Psoas muscle (tissue), 8 donors: ENCODE measurements around the gene TPSAB1. TPM values are rescaled to one million over a fixed set of nuclear protein-coding genes. Genes with fewer than 3 reads are reported as not detected.

ENCODE experiments used
- ATAC-seq, 4 donors: fragments of 200-7000 bp; cut with Tn5 transposase; one replicate each; pipeline ENCODE4 v1.9.1; 2020; ENCODE audit warnings: moderate library complexity in 3 of 4, mild to moderate bottlenecking in 2 of 4
- DNase-seq, 2 donors: peaks; one replicate each; pipeline ENCODE4 v3.0.0-alpha.2; 2020
- H3K27ac ChIP-seq: fragments of 200-600 bp; one replicate; pipeline ENCODE4 v1.8.0; 2022
- H3K27me3 ChIP-seq, 3 donors: fragments of 200-600 bp in 1 of 3; one replicate each; pipeline versions ENCODE4 v1.6.1 to v1.8.0; 2013 to 2022; ENCODE audit warnings: low read length in 2 of 3, mild to moderate bottlenecking in 2 of 3, moderate library complexity in 1 of 3; ENCODE audit not compliant: insufficient read depth in 3 of 3
- H3K36me3 ChIP-seq, 2 donors: fragments of 200-600 bp in 1 of 2; one replicate each; pipeline versions ENCODE4 v1.6.1 to v1.8.0; 2013 to 2022; ENCODE audit warnings: low read depth in 1 of 2, mild to moderate bottlenecking in 1 of 2, moderate library complexity in 1 of 2; ENCODE audit not compliant: insufficient read depth in 1 of 2
- H3K4me1 ChIP-seq: fragments of 200-600 bp; one replicate; pipeline ENCODE4 v1.8.0; 2022
- H3K4me3 ChIP-seq: fragments of 200-600 bp; one replicate; pipeline ENCODE4 v1.8.0; 2022; ENCODE audit warnings: mild to moderate bottlenecking
- H3K9me3 ChIP-seq: fragments of 200-600 bp; one replicate; pipeline ENCODE4 v1.8.0; 2022
- WGBS, 3 donors: extraction: QIAGEN DNeasy Blood & Tissue Kit; methylation state at CpG; one replicate each; pipeline versions ENCODE4 v1.1.6 to v1.1.7; 2013; 5-methylcytosine and 5-hydroxymethylcytosine counted together
- intact Hi-C, 2 donors: fragments of 100-400 bp; cut with DNase I; formaldehyde crosslinking; loops; one replicate each; pipeline versions ENCODE4 v1.11.0 to v1.14.2; 2022
- polyA plus RNA-seq, 3 donors: library from polyadenylated mRNA; stranded (reverse); fragments of 200-250 nt; gene quantifications; one replicate each; pipeline ENCODE4 v1.2.3, GENCODE V29; 2013
- total RNA-seq, 4 donors: library from RNA; stranded (reverse); fragmentation: NEBNext Ultra II Directional in 2 of 4; extraction: Animal tissue kit (Norgen Biotek cat#: 25700) in 2 of 4; gene quantifications; one replicate each; pipeline versions ENCODE4 v1.2.1 to v1.2.4, GENCODE V29; 2021 to 2023
- TF ChIP-seq, protein P1 (sequence below): fragments of 200-600 bp; IDR thresholded peaks from one replicate; pipeline ENCODE4 v1.8.0; 2022; ENCODE audit warnings: antibody characterized with exemption
- donor health status: healthy with polysubstance abuse.
- donor health status: DM: no; HTN: no; CAD: no; lungs with moderate emphysema.
- donor health status: Bipolar disorder and iron deficiency.
- donor health status: healthy.
- donor health status: DM: yes; HTN: yes; CAD: no.
- donor health status: DM: no; HTN: no; CAD: no.
- donor health status: DM: no; HTN: no; CAD: no.
- donor health status: DM: yes; HTN: yes; CAD: no.

The TPSAB1 gene
- total and polyA plus RNA-seq, 7 donors, result 1.3 to 8.9 (median 4.0) TPM

DNA sequence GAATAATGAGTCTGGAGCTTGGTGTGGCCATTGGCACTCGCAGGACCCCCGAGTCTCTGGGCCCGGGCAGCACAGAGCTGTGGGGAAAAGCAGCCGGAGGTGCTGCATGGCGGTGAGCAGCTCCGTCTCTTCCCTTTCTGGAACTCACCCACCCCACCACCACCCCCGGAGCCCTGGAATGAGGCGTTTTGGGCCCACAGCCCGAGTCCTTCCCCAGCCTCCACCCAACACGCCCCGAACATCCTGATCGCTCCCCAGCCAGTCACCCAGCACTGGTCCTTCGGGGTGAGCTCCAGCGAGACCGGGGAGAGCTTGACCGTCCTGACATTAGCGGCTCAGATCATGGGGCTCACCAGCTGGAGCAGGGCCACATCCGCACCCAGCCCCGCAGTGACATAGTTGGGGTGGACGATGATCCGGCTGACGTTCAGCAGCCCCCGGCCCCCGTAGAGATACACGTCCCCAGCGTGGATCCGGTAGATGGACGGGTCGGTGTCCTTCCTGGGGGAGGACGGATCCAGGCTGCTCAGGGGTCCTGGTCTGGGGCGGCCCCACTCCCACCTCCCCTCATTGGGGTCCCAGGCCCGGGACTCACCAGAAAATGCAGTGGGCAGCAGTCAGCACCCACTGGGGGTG, 21.8 kb downstream of the TPSAB1 start:
- DNase-seq (no peak), ATAC-seq (no peak)
- Histone ChIP-seq H3K4me1 (no peaks in the 10 kb centered on the region), H3K27ac (no peak overlapping the region), H3K27me3 (peaks cover 0 to 46% (median 16%) of the 10 kb centered on the region in 3 donors), H3K9me3 (no peaks in the 10 kb centered on the region), H3K4me3 (no peak overlapping the region), H3K36me3 (no peaks in the 10 kb centered on the region)
- TF ChIP-seq, protein P1, sequence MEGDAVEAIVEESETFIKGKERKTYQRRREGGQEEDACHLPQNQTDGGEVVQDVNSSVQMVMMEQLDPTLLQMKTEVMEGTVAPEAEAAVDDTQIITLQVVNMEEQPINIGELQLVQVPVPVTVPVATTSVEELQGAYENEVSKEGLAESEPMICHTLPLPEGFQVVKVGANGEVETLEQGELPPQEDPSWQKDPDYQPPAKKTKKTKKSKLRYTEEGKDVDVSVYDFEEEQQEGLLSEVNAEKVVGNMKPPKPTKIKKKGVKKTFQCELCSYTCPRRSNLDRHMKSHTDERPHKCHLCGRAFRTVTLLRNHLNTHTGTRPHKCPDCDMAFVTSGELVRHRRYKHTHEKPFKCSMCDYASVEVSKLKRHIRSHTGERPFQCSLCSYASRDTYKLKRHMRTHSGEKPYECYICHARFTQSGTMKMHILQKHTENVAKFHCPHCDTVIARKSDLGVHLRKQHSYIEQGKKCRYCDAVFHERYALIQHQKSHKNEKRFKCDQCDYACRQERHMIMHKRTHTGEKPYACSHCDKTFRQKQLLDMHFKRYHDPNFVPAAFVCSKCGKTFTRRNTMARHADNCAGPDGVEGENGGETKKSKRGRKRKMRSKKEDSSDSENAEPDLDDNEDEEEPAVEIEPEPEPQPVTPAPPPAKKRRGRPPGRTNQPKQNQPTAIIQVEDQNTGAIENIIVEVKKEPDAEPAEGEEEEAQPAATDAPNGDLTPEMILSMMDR, result no peak
- intact Hi-C loops, result no loop called here
- WGBS, 3 donors, result 76 to 78% (median 78%) methylated on average over 31 to 32 of the region's 32 CpGs

DNA sequence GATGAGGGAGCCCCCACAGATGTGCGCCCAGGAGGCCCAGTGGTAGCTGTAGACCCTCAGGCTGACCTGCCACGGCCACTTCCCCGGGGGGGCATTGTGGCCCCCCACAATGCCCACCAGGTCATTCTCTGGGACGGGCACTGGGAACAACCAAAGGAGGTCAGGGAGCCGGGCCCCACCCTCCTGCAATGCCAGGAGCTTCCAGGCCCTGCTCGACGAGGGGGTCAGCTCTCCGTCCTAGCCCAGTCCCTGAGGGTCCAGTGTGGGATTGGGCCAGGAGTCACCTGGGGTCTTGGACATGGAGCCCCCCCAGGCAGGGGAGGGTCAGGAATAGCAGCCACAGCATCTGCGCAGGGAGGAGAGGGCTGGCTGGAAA, 22.3 kb downstream of the TPSAB1 start:
- H3K36me3 ChIP-seq, result no peaks in the 10 kb centered on the region
- peaks cover 0 to 41% (median 16%) of the 10 kb centered on the region in 3 donors for H3K27me3 ChIP-seq
- no peaks in the 10 kb centered on the region for H3K4me1 ChIP-seq
- intact Hi-C loops, result no loop called here
- TF ChIP-seq, protein P1, result no peak
- no peak overlapping the region for H3K27ac ChIP-seq
- no peaks in the 10 kb centered on the region for H3K9me3 ChIP-seq
- no peak for DNase-seq
- no peak for ATAC-seq
- WGBS, 3 donors, result 71 to 80% (median 74%) methylated on average over 9 of the region's 9 CpGs
- H3K4me3 ChIP-seq, result no peak overlapping the region

DNA sequence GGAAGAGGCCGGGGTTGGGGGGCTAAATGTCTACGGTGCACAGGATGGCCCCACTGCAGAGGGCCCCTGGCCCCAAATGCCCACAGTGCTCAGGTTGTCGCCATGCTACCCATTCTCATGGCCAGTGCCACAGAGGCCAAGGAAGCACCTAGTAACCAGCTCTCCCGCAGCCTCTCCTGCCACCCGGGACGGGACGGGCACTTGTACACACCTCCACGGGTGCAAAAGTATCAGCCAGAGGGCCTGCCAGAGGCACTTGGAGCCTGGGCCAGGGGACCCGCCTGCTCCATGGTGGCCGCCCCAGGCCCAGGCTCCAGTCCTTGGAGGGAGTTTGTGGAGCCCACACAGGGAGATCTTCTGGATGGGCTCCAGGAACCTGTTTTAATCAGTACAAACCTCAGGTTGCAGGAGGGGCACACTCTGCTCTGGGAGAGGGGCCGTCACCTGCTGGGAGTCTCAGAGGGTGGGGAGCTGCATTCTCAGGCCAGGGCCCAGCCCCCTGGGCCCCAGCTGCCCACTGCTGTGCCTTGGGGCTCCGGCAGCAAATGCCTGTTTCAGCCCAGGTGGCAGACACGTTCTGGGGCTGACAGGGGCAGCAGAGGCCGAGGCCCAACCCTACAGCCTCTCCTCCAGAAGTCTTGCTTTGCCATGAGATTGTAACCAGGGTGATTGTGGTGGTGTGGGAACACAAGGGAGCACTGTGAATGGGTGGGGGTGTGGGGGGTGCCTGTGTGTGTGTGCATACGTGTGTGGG, 23.3 kb downstream of the TPSAB1 start:
- no peak overlapping the region for H3K27ac ChIP-seq
- no peak for DNase-seq
- H3K4me3 ChIP-seq, result no peak overlapping the region
- H3K27me3 ChIP-seq, result peaks cover 0 to 41% (median 16%) of the 10 kb centered on the region in 3 donors
- no peaks in the 10 kb centered on the region for H3K4me1 ChIP-seq
- H3K36me3 ChIP-seq, result no peaks in the 10 kb centered on the region
- intact Hi-C loops, result no loop called here
- TF ChIP-seq, protein P1, result no peak
- no peaks in the 10 kb centered on the region for H3K9me3 ChIP-seq
- 54 to 62% (median 57%) methylated on average over 15 of the region's 15 CpGs for WGBS, 3 donors
- ATAC-seq, result no peak

DNA sequence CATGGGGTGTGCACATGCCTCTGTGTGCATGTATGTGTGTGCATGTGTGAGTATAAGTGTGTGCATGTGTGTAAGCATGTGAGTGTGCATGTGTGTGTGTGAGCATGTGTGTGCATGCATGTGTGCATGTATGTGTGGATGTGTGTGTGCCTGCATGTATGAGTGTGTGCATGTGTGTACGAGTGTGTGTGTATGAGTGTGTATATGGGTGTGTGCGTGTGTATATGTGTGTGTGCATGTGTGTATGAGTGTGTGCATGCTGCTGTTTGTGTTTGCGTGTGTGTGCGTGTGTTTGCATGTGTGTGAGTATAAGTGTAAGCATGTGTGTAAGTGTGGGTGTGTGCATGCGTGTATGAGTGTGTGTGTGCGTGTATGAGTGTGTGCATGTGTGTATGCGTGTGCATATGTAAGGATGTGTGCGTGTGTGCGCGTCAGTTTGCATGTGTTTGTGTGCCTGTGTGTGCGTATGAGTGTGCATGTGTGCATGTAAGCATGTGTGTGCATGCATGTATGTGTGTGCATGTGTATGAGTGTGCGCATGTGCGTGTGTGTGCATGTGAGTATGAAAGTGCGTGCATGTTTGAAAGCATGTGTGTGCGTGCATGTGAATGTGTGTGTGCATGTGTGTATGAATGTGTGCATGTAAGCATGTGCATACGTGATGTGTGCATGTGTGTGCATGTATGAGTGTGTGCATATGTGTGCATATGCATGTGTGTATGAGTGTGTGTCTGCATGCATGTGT, 24.0 kb downstream of the TPSAB1 start:
- peaks cover 0 to 34% (median 12%) of the 10 kb centered on the region in 3 donors for H3K27me3 ChIP-seq
- intact Hi-C loops, result no loop called here
- H3K4me1 ChIP-seq, result no peaks in the 10 kb centered on the region
- WGBS, 3 donors, result 95 to 98% (median 97%) methylated on average over 16 of the region's 16 CpGs
- no peaks in the 10 kb centered on the region for H3K9me3 ChIP-seq
- no peak overlapping the region for H3K4me3 ChIP-seq
- ATAC-seq, result no peak
- TF ChIP-seq, protein P1, result no peak
- no peak for DNase-seq
- no peak overlapping the region for H3K27ac ChIP-seq
- no peaks in the 10 kb centered on the region for H3K36me3 ChIP-seq
